ENCODE data around the gene RAB40C. TPM values are rescaled to one million over a fixed set of nuclear protein-coding genes. Genes with fewer than 3 reads are reported as not detected.
"Not testable (repeated sequence)": the region's sequence is repeated elsewhere in the genome, so short reads cannot be mapped to it uniquely, and the experiment has no call there.

The RAB40C gene
- total RNA-seq, 1 experiment from 2014 or later = 20.8 TPM

DNA sequence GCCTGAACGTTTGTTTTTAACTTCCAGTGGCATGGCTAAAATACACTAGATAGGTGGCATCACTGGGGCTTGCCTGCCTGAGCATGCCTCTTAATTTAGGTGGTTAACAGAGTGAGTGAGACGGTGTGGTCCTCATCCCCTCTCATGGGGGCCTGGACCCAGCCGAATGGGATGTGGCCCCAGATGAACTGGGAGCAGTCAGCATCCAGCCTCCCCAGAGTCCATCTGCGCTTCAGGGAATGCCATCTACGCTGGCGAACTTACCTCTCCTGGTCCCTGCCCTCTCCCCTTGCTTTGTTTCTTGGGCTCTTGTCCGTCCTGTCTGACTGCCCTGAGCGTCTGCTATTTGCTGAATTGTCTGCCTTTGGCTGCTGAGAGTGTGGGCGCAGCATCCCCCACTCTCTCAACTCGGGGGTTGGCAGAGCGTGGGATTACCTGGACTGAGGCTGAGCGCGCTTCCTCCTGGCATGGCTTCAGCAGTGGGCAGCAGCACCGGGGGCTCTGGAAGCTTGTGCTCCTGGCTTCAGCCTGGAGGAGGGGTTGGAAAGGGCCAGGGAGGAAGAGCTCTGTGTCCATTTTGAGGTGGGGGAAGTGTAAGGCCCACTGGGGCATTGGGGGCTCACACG lies 2.1 kb downstream of the RAB40C start:
- Histone ChIP-seq H3K27me3 (no peaks in the 10 kb centered on the region), H3K36me3 (peaks cover 12% of the 10 kb centered on the region), H3K9me3 (no peaks in the 10 kb centered on the region), H3K4me3 (no peak overlapping the region)
- no peak for DNase-seq

DNA sequence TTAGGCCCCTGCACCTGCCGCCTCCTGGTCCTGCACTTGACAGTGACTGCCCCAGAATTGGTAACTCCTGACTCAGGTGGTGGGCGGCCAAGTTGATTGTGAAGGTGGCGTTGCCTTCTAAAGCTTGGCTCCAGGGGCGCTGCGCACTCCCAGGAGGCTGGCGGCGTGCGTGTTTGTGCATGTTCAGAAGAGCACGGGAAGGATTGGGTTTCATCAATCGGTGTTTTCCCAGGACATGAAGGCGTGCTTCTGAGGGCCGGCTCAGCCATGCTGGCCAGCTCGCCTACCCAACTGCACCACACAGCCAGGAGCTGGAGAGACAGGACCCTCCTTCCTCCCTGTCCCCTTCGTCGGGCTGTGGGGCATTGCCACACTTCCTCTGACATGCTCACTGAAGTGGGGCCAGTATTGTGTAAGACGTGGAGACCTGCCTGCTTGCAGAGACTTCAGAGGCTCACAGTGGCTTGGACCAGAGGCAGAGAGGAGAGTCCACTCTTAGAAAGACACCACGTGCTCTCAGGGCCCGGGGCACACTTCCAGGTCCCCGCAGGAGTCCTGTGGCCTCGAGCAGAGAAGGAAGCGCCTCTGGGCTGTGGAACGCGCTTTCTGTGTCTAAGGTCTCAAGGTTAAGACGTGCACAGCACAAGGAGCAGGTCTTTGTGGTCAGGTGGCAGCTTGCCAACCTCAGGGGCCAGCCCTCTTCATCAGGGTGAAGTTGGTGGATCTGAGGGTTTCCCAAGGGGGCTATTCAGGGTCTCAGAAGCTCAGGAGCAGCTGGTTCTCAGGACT lies 2.8 kb downstream of the RAB40C start:
- peaks cover 8% of the 10 kb centered on the region for H3K36me3 ChIP-seq
- no peaks in the 10 kb centered on the region for H3K9me3 ChIP-seq
- H3K4me3 ChIP-seq = no peak overlapping the region
- no peaks in the 10 kb centered on the region for H3K27me3 ChIP-seq
- DNase-seq = no peak

DNA sequence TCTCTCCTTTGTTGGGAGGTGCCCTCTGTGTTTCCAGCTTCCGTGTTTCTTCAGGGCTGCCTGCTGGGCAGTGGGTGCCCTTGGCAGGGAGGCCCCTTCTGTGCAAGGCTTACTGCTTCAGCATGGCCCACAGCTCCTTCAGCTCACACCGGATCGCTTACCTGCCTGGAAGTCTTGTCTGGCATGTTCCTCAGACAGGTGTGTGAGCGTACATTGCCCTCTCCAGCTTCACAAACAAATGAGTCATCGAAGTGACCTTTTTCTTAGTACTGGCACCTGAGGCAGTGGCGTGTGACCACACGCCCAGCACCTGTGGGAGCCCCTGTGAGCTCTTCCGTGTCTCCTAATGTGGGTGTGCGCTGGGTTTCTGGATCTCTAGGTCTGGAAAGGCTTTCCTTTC lies 3.5 kb downstream of the RAB40C start:
- no peaks in the 10 kb centered on the region for H3K27me3 ChIP-seq
- DNase-seq = no peak
- H3K36me3 ChIP-seq = peaks cover 2% of the 10 kb centered on the region; the same call in 1 of the 2 replicates
- no peak overlapping the region for H3K4me3 ChIP-seq
- H3K9me3 ChIP-seq = no peaks in the 10 kb centered on the region

DNA sequence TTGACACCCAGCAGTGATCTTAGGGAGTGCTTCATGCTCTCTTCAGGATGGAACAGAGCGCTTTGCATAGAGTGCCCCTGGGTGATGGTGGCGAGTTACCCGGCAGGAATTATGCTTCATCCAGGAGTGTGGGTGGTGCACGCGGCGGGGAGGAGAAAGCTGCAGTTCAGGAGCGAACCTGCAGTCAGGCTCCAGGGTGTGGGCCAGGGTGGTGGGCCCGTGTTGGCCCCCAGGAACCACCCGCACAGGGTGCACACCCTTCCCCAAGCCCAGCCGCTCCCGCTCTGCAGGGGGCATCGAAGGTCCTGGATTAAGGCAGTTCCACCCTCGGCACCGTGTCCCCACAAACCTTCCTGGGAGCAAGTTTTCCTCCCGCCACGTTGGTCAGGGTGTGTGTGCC lies 3.9 kb downstream of the RAB40C start:
- no peaks in the 10 kb centered on the region for H3K9me3 ChIP-seq
- H3K27me3 ChIP-seq = no peaks in the 10 kb centered on the region
- DNase-seq = no peak
- H3K4me3 ChIP-seq = no peak overlapping the region
- 0 out of 2 replicates have a peak, but pooled peaks cover 2% of the 10 kb centered on the region for H3K36me3 ChIP-seq

DNA sequence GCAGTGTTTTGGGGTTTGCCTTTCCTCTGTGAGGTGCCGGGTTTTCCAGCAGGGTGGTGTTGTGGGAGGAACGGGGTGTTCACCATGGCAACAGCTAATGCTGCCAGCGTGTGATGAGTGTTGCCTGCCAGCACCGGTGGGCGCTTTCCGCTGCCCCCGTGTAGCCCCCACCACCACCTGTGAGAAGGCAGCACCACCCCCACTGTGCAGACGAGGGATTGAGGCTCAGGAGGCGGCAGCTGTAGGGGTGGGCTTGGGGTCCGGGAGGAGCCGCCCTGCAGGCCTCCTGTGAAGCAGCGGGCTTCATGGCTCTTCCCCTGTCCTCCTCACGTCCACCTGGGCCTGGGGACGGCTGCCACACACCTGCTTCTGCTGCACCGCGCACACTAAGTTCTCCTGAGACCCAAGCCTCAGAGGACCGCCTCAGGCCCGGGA lies 5.2 kb downstream of the RAB40C start:
- no peak for DNase-seq
- H3K36me3 ChIP-seq = 0 out of 2 replicates have a peak, but pooled peaks cover 2% of the 10 kb centered on the region
- no peak overlapping the region for H3K4me3 ChIP-seq
- no peaks in the 10 kb centered on the region for H3K9me3 ChIP-seq
- no peaks in the 10 kb centered on the region for H3K27me3 ChIP-seq

DNA sequence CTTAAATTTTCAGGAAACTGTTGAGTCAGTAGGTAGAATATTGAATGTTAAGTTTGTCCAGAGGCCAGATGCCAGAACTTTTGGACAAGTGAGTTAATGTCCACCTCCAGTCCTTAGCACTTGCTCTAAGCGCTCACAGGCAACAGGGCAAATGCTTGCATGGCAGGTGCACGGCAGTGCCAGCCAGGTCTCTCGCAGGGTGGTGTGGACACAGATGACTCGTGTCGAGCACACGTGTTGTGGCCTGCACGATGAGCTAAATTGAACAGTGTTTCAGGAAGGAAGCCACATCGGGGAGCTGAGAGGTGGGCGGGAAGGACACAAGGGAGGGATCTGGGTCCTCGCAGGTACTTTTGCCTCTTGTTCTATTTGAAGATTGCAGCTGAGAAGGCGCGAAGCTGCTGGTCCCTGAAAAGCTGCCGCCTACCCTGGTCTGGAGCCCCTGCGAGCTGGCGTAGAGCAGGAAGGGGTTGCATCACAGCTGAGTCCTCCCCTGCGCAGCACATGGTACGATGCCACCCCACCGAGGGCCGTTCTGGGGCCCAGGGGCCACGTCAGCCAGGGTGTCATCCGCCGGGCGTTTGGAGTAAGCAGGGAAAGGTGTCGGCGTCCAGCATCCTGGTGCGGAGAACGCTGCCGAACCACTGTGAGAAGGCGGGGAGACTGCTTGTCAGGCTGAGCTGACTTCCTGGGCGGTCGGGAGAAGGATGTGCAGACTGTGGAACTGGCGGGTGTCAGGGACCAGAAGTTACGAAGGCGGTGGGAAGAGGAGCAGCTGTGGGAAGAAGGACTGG lies 6.3 kb downstream of the RAB40C start:
- no peak for DNase-seq

DNA sequence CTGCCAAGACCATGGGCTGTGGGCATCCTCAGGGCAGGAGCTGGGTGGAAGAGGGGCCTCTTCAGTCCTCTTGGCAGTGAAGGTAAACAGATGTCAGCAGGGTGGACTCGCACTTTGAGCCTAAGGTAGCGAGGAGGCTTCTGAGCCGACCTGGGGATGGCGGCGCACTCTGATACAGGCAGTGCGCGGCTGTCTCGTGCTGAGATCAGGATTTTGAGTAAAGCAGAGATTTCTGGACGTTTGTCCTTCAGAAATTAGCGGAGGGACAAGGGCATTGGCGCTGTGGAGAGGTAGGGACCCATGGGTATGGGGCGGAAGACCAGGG lies 6.8 kb downstream of the RAB40C start:
- Histone ChIP-seq H3K4me3 (no peak overlapping the region), H3K9me3 (no peaks in the 10 kb centered on the region), H3K27me3 (no peaks in the 10 kb centered on the region), H3K36me3 (0 out of 2 replicates have a peak, but pooled peaks cover 2% of the 10 kb centered on the region)
- no peak for DNase-seq

More for the DNA sequence above, 6.3 kb downstream of the RAB40C start:
- no peaks in the 10 kb centered on the region for H3K27me3 ChIP-seq
- H3K36me3 ChIP-seq = 0 out of 2 replicates have a peak, but pooled peaks cover 2% of the 10 kb centered on the region
- H3K4me3 ChIP-seq = no peak overlapping the region
- no peaks in the 10 kb centered on the region for H3K9me3 ChIP-seq

DNA sequence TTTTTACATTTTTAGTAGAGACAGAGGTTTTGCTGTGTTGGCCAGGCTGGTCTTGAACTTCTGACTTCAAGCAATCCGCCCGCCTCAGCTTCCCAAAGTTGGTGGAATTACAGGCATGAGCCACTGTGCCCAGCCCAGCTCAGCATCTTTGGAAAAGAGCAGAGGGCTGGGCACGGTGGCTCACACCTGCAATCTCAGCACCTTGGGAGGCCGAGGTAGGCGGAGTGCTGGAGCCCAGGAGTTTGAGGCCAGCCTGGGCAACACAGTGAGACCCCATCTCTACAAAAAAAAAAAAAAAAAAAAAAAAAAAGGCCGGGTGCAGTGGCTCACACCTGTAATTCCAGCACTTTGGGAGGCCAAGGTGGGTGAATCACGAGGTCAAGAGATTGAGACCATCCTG lies 7.8 kb downstream of the RAB40C start:
- not testable (repeated sequence) for H3K36me3 ChIP-seq, DNase-seq, H3K27me3 ChIP-seq, H3K4me3 ChIP-seq, H3K9me3 ChIP-seq

DNA sequence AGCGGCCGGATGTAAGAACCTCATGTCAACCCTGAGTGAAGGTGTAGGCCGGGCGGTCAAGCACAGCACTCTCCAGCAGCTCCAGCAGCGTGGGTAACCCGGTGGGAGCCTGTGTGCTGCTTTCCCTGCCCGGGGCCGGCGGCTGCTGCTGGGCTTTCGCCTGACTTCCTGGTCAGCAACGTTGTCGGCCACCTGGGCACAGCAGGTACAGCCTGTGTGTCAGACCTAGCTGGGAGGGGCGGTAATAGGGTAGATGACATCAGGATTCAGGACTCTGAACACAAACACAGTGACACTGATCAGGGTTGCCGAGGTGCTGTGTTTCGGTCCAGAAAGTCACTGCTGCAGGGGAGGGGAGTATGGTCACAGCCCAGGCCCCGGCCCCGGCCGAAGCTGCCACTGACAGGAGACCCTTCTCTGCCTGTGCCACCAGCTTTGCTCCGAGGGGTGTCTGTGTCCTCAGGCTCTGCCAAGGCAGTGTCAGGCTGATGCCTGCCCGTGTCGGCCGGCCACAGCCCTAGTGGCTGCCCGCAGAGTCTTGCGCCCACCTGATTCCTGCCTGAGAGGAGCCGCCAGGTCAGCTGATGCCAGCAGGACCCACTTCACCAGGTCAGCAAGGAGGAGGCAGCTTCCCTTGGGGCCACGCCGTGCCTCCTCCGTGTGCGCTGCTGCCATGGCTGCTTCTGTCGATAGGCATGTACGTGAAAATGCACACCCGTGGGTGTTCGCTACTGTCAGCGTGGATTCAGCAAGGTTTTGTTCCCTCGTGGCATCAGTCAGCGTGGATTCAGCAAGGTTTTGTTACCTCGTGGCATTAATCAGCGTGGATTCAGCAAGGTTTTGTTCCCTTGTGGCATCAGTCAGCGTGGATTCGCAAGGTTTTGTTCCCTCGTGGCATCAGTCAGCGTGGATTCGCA lies 9.2 kb downstream of the RAB40C start:
- Histone ChIP-seq H3K27me3 (no peaks in the 10 kb centered on the region), H3K9me3 (no peaks in the 10 kb centered on the region), H3K4me3 (no peak overlapping the region), H3K36me3 (0 out of 2 replicates have a peak, but pooled peaks cover 2% of the 10 kb centered on the region)
- no peak for DNase-seq

DNA sequence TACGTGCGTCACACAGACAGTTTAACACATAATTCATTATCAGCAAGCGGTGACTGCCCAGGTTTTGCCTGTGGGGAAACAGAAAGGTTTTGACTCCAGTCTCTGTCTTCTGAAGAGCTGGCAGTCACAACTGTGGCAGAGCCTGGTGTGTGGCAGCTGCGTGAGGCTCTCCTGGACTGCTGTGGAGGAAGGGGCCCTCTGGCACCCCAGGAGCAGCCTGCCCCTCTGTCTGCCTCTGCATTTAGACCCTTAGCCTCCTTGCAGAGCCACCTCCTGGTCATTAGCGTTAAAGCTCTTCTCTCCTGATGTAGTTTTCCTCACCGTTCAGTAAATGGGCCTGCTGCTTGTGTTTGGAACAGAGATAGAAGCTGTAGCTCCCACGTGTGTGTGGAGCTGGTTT lies 10.9 kb downstream of the RAB40C start:
- no peak for DNase-seq
- no peak overlapping the region for H3K4me3 ChIP-seq
- H3K9me3 ChIP-seq = peaks cover 10% of the 10 kb centered on the region
- H3K27me3 ChIP-seq = no peaks in the 10 kb centered on the region
- H3K36me3 ChIP-seq = peaks cover 12% of the 10 kb centered on the region

DNA sequence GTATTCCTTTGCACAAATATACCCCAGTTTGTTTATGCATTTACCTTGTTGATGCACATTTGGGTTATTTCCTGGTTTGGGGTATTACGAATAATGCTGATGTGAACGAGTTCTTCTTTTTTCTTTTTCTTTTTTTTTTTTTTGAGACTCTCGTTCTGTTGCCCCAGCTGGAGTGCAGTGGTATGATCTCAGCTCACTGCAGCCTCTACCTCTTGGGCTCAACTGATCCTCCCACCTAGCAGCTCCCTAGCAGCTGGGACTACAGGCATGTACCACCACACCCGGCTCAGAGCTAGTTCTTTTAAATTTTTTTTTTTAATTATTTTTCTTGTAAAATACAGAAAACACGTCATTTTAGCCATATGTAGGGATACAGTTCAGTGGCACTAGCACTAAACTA lies 14.1 kb downstream of the RAB40C start:
- H3K9me3 ChIP-seq = peaks cover 10% of the 10 kb centered on the region
- no peak overlapping the region for H3K4me3 ChIP-seq
- peaks cover 10% of the 10 kb centered on the region for H3K36me3 ChIP-seq
- H3K27me3 ChIP-seq = no peaks in the 10 kb centered on the region
- no peak for DNase-seq

DNA sequence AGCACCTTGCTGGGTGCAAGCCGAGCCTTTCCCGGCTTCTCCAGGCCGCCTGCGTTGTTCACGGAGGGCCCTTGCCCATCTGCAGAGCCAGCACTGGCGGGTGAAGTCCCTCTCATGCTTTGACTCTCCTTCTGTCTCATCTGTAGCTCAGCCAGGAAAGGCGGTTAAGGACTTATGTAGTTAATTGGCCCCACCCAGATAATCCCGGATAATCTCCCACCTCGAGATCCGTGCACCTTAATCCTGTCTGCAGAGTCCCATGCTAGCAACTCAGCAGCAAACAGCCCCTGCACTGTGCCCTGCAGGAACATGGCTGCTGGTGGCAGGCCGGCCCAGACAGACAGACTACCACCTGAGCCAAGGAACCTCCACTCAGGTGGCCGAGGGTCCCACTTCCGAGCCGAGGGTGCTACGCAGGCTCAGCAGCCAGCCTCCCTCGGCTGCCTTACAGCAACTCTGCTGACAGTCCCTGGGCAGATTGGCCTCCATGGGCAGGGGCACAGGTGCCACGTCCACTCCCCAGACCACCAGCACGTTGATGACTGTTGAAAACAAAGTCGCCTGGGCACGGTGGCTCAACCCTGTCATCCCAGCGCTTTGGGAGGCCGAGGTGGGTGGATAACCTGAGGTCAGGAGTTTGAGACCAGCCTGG lies 16.9 kb downstream of the RAB40C start:
- H3K4me3 ChIP-seq = no peak overlapping the region
- H3K9me3 ChIP-seq = peaks cover 10% of the 10 kb centered on the region
- H3K36me3 ChIP-seq = peaks cover 10% of the 10 kb centered on the region
- DNase-seq = no peak
- no peaks in the 10 kb centered on the region for H3K27me3 ChIP-seq

DNA sequence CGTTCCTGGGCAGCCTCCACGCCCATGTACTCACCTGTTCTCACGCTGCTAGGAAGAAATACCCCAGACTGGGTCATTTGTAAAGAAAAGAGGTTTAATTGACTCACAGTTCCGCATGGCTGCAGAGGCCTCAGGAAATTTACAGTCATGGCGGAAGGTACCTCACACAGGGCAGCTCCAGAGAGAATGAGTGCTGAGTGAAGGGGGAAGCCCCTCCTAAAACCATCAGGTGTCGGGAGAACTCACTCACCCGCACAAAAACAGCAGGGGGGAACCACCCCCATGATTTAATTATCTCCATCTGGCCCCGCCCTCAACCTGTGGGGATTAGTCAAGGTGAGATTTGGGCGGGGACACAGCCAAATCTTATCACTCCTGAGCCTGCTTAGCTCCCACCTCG lies 18.2 kb downstream of the RAB40C start:
- Histone ChIP-seq H3K36me3 (peaks cover 10% of the 10 kb centered on the region), H3K4me3 (no peak overlapping the region), H3K9me3 (peaks cover 10% of the 10 kb centered on the region), H3K27me3 (no peaks in the 10 kb centered on the region)
- no peak for DNase-seq

DNA sequence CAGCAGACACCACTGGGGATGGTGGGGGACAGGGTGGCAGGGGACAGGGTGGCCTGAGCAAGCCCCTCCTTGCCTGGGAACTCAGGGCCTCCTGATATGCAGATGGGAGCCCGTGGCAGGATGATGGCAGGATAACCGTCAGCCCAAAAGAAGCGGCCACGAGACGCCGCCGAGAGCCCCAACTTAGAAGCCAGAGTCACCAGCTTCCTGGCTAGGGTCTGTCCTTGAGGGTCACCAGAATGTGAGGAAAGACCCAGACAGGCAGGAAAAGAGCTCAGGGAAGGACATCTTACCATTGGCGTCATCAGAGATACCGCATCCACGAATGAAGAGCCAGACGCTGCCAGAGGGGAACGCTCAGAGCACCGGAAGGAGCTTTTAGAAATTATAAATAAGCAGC lies 19.4 kb downstream of the RAB40C start:
- H3K4me3 ChIP-seq = no peak overlapping the region
- DNase-seq = no peak
- no peaks in the 10 kb centered on the region for H3K27me3 ChIP-seq
- peaks cover 10% of the 10 kb centered on the region for H3K9me3 ChIP-seq
- H3K36me3 ChIP-seq = peaks cover 10% of the 10 kb centered on the region

DNA sequence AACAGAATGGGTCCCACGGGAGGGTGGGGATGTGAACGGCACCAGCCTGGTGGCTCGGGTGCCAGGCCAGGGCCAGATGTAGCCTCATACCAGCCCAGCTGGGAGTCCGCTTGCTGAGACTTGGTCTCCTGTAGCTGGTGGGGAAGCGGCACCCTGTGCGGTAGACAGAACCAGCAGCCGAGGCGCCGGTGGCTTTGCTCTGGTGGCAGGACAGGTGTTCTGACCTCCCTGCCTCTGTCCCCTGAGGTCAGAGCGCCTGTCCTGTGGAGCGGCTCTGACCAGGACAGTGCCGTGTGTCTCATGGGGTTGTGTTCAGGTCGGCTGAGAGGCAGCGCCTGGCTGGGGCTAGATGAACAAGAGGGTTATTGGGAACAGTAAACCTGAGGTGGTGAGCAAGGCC lies 20.1 kb downstream of the RAB40C start:
- Histone ChIP-seq H3K27me3 (no peaks in the 10 kb centered on the region), H3K36me3 (peaks cover 4% of the 10 kb centered on the region), H3K9me3 (peaks cover 4% of the 10 kb centered on the region), H3K4me3 (no peak overlapping the region)
- DNase-seq = no peak

All from MG63 (cell line).